Activated CD4-positive, alpha-beta T cell treated with anti-CD3 and anti-CD28 coated beads, Interleukin-2, amount 50 U/mL, for 1 hour (primary cell): ENCODE measurements around the gene ARHGEF1.
"Not testable (repeated sequence)": the region's sequence is repeated elsewhere in the genome, so short reads cannot be mapped to it uniquely, and the experiment has no call there.

Experiments
- DNase-seq: peaks from one replicate; pipeline ENCODE4 v3.0.0-alpha.2; 2020

ARHGEF1 gene

DNA sequence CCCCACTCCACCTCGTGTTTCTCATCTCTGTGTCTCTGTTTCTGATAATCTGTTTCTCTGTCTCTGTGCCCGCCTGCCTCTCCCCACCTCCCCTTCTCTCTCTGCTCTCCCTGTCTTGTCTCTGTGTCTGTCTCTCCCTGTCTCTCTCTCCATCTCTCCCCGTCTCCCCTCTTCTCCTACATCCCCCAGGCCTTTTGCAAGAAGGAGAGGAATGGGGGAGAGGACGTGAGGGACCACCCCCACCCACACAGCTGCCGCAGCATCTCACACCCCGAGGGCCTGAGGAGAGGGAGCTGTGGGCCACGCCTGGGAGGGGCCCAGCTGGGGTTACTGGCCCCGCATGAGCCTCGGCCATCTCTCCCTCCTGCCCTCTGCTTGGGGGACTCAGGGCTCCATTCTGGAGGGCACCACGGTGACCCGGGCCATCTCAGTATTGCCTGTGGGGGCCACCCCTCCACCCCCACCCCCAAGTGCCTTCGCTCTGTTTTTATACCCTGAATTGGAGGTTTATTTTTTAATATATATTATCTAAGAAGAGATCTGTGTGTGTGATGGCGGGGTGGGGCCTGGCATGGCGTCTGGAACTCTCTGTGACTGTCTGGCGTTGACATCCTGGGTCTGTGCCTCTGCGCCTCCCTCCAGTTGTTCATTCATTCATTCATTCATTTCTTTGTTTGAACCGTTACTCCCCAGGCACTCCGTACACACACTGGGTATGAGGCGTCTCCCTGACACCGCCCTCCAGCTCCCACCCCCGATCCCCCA lies 24.1 kb downstream of the ARHGEF1 start:
- DNase-seq: no peak

DNA sequence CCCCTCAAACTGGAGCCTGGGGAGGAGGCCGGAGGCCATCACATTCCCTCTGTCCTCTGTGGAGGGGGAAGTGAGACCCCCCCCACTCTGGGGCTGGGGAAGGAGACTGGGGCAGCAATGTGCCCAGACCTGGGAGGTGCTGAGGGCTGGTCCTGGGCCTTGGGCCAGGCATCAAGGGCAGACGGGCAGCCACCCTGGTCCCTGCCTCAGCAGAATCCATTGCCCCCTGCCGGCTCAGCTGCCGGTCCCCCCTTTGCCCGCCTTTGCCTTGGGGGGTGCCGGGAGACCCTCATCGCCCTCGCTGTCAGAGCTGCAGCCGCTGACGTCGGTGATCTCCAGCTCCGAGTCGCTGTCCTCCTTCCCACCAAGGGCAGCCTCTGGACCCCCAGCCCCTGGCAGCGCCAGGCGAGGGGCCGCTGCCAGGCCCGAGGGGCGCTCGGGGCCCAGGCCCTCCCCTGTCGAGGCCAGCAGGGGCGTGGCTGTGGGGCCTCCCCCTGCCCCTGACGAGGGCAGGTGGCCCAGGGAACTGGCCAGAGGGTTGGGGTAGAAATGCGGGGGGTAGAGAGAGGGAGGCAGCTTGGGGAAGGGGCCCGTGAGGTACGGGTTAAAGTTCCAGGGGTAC lies 25.1 kb downstream of the ARHGEF1 start:
- no peak for DNase-seq

DNA sequence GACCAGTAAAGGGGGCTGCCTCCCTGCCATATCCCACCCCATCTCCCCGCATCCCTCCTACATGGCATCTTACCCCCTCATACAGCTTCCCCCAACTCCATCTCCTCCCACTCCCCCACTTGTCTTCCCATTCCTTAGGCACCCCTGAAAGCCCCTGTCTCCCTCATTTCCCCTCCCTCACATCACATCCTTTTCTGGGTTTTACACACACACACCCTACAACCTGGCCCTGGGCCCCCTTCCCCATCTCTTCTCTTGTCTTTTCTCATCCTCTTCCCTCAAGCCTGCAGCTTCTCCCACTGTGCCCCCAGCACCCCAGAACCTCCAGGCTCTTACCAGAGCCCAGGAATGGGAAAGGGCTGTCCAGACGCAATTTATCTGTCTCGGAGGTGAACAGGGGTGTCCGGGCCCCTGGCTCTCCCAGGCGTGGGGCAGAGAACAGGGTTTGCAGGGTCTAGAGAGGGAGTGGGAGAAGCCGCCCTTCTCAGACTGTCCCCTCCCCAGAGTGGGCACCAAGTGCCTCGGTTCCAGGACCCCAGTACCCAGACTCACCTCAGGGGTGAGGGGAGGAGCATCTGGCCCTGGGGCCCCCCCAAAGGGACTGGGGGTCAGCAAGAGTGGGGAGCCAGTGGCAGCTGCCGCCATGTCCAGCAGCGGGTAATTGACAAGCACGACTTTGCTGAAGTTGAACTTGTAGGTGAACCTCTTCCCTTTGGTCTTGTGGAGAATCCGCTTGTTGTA lies 25.9 kb downstream of the ARHGEF1 start:
- DNase-seq: no peak

DNA sequence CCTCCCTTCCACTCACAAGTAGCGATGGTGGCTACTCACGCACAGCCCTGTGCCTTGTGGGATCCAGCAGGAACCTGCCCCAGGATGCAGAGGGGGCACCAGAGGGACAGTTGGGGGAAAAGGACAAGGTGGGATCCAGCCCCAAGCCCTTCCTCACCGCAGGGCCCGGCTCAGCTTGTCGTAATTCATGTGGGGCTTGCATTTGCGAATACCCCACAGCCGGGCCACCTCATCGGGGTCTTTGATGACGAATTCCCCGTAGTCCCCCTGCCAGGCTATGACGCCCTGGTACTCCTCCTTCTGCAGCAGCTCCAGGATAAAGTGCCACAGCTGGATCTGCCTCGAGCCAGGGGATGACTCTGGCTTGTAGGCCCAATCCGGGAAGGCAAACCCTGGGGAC lies 26.7 kb downstream of the ARHGEF1 start:
- DNase-seq: no peak

GRCh38 chr19:41910240-41910991 lies 27.4 kb downstream of the ARHGEF1 start:
- DNase-seq: no peak

DNA sequence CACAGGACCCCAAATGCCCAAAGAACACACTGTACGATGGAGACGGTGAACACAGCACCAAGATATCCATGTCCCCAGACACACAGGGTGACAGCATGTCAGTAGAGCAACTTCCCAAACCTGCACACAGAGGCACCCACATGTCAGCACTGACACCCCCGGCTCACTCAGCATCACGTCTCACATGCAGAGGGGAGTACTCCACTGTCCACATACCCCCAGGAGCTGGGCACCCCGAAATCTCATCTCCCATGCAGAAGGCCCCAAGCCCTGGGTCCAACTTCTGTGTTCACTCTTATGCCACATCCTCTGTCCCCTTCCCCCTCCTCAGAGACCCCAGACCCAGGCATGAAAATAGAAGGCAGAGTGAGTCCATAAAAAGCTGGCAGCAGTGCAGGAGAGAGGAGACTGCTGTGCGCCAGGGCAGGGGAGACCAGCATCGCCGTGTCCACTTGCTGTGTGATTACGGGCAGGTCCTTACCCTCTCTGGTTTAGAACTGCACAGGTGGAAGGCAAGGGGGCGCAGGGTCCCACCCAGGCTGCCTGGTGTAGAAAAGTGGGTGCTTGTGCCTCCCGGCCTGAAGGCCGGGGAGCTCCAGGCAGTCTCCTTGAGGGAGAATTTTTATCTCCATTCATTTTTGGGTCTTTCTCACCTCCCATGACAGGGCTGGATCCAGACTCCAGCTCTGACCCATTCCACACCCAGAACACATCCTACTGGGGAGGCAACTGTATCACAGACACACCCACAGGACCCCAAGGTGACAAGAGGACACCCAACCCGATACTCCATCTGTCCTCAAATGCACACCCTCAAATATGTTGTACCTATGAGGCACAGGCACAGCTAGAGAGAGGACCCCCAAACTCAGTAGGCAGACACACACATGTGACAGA lies 28.3 kb downstream of the ARHGEF1 start:
- no peak for DNase-seq

GRCh38 chr19:41911889-41912731 lies 29.1 kb downstream of the ARHGEF1 start:
- DNase-seq: no peak

GRCh38 chr19:41912899-41913537 lies 30.0 kb downstream of the ARHGEF1 start:
- peak; percentile 33 for DNase-seq

DNA sequence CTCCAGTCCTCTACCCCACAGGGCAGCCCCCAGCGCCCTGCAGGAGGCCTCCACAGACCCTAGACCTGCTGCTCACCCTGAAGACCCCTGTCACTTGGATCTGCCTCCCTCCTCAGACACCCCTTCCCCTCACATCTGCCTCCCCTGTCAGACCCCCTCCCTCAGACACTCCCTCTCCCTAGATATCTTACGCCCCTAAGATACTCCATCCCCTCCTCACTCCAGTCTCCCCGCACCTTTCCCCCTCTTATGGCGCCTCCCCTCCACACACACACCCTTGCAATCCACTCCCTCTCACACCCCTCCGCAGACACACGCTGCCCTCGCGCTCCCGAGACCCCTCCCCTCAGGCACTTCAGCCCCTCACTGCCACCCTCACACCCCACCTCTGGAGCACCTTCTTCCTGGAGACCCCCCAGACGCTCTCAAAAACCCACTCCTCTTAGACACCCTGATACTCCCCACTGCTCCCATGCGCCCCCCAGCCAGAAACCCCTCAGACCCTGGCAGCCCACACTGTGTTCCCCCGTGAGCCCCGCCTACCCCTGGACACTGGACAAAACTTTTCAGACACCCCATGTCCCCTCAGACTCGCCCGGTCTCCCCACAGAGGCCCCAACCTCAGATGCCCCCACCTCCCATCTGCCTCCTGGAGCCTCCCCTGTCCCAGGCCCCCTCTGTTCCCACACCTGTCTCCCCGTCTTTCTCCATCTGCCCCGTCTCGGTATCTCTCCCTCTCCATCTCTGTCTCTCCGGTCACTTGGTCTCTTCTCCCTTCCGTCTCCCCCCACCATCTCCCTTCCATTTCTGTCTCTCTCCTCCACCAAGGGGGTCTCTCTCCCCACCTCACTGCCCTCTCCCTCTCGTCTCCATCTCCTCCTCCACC lies 30.8 kb downstream of the ARHGEF1 start:
- no peak for DNase-seq

DNA sequence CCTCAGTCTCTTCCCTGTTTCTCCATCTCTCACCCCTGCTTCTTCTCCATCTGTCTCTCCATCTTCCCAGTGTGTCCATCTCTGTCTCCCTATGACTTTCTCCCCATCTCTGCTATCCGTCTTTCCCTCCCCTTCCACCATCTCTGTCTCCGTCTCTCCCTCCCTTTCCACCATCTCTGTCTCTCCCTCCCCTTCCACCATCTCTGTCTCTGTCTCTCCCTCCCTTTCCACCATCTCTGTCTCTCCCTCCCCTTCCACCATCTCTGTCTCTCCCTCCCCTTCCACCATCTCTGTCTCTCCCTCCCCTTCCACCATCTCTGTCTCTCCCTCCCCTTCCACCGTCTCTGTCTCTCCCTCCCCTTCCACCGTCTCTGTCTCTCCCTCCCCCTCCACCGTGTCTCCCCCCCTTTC lies 31.4 kb downstream of the ARHGEF1 start:
- not testable (repeated sequence) for DNase-seq

DNA sequence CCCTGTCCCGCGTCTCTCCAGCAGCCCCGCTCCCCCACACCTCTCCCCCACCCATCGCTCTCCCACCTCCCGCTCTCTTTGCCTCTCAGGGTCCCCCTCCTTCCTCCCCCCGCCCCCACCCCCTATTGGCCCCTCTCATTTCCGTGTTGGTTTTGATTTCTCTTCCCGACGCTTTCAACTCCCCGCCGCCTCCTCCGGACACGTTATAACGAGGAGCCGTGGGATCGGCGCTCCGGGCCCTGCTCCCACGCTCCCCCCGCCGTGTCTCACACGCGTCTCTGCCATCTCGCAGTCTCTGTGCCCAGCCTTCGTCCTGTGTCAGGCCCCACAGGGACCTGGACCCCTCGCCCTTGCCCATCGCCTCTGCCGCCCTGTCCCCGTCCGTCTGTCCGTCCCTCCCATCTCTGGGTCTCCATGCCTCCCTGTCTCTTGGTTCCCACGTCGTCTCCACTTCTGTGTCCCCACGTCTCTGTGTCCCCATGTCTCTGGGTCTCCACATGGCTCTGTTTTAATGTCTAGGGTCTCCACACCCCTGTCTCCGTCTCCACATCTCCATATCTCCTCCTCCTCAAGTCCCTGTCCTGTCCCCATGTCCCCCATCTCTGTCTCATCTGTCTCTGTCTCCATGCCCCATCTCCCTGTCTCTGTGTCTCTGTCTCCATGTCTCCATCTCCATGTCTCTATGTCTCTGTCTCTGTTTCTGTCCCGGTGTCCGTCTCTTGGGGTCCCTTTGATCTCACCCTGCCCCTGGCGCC lies 32.2 kb downstream of the ARHGEF1 start:
- DNase-seq: no peak

DNA sequence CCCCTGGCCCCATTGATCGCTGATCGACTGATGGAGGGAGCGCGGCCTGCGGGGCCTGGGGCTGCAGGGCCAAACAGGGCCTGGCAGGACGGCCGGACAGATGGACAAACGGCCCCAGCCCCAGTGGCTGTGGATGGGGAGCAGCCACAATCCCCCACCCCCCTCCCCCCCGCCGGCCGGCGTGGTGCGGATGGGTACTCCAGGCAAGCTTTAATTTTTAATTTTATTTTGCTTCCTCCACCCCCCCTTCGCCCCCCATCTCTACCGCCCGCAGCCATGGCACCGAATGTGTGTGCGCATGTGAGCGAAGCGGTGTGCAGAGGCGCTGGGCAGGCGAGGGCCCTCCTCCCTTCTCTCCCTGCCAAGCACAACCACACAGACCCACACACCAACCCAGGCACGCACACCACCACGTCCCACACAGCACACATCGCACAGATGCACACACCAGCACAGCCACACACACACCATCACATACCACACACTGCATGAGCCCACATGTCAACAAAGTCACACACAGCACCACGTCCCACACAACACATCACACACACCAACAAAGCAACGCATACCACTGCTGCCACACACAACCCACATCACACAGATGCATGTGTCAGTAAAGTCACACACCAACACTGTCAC lies 32.9 kb downstream of the ARHGEF1 start:
- no peak for DNase-seq

- no peak for DNase-seq
These were observed 34.7 kb downstream of the ARHGEF1 start for GRCh38 chr19:41917676-41918075.

GRCh38 chr19:41918095-41918494 lies 35.1 kb downstream of the ARHGEF1 start:
- no peak for DNase-seq

DNA sequence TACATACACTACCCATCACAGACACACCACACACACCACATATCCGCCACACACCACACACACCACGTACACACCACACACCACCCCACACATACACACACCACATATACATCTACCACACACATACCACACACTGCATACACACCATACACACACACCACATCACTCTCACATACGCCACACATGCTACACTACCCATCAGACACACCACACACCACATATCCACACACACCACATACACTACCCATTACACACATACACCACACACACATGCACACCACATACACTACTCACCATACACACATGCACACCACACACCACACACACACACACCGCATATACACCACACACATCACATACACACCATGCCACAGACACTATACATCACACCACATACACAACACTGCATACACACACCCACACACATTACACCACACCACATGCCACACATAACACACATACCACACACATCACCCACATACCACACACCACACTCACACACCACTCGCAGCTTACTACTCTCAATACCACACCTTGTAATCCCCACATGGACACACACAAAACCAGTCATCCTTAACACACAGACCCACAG lies 35.8 kb downstream of the ARHGEF1 start:
- DNase-seq: no peak

- no peak for DNase-seq
These were observed 37.1 kb downstream of the ARHGEF1 start for GRCh38 chr19:41919948-41920712.
